ENCODE measurements around the gene GNG7.

Gene GNG7

DNA sequence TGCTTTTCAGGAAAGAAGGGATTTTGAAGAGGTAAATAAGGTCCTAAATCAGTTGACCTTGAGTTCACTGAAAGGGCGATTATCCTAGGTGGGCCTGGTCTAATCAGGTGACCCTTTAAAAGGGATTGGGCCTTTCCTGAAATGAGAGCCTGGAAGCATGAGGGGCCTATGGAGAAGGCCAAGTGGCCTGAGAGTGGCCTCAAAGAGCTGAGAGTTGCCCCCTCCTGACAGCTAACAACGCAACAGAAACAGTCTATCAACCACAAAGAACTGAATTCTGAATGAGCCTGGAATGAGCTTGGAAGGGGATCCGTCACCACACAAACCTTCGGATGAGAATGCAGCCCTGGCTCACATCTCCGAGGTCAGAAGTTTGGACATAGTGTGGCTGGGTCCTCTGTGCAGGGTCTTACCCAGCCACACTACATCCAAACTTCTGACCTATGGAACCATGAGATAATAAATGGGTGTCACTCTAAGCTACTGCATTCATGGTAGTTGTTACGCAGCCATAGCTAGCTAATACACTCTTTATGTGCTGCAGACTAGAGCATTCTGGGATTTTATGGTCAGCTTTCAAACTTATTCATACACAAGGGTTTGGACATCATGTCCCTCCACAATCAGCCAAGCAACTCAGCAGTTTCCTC is 72.0 kb downstream of the GNG7 start:
- no peaks in the 10 kb centered on the region for H3K9me2 ChIP-seq (replicated peaks; ENCODE audit: low read depth, low read length)
- H3K9me3 ChIP-seq (ENCODE audit: insufficient read depth, low read depth, low read length), result peaks cover 7% of the 10 kb centered on the region; the same call in 1 of the 2 replicates
- no peaks in the 10 kb centered on the region for H3K27me3 ChIP-seq (ENCODE audit: insufficient read depth, low read length, poor library complexity, severe bottlenecking)
- H3K4me1 ChIP-seq (ENCODE audit: insufficient read depth, low read length, poor library complexity, severe bottlenecking), result peaks cover 17% of the 10 kb centered on the region
- H3K4me3 ChIP-seq (ENCODE audit: low read length, poor library complexity, severe bottlenecking), result no peak overlapping the region
- no peaks in the 10 kb centered on the region for H4K20me1 ChIP-seq (ENCODE audit: insufficient read depth, low read length, poor library complexity, severe bottlenecking)
- H3F3A ChIP-seq (ENCODE audit: low read depth), result no peaks in the 10 kb centered on the region
- TF ChIP-seq EZH2phosphoT487 (IDR thresholded peaks at IDR 0.05; ENCODE audit: borderline replicate concordance), result no peak
- TF ChIP-seq, protein P1, sequence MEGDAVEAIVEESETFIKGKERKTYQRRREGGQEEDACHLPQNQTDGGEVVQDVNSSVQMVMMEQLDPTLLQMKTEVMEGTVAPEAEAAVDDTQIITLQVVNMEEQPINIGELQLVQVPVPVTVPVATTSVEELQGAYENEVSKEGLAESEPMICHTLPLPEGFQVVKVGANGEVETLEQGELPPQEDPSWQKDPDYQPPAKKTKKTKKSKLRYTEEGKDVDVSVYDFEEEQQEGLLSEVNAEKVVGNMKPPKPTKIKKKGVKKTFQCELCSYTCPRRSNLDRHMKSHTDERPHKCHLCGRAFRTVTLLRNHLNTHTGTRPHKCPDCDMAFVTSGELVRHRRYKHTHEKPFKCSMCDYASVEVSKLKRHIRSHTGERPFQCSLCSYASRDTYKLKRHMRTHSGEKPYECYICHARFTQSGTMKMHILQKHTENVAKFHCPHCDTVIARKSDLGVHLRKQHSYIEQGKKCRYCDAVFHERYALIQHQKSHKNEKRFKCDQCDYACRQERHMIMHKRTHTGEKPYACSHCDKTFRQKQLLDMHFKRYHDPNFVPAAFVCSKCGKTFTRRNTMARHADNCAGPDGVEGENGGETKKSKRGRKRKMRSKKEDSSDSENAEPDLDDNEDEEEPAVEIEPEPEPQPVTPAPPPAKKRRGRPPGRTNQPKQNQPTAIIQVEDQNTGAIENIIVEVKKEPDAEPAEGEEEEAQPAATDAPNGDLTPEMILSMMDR (conservative IDR thresholded peaks at IDR 0.05; ENCODE audit: low read length), result no peak
- H3K79me2 ChIP-seq (ENCODE audit: insufficient read depth, low read length), result no peaks in the 10 kb centered on the region
- no peaks in the 10 kb centered on the region for H3K36me3 ChIP-seq (ENCODE audit: insufficient read depth, low read length)
- H3K4me2 ChIP-seq (ENCODE audit: low read depth, low read length, poor library complexity, severe bottlenecking), result no peak overlapping the region
- H2AFZ ChIP-seq (ENCODE audit: low read length), result no peak overlapping the region
- no peak overlapping the region for H3K9ac ChIP-seq (ENCODE audit: low read depth, low read length, poor library complexity, severe bottlenecking)

DNA sequence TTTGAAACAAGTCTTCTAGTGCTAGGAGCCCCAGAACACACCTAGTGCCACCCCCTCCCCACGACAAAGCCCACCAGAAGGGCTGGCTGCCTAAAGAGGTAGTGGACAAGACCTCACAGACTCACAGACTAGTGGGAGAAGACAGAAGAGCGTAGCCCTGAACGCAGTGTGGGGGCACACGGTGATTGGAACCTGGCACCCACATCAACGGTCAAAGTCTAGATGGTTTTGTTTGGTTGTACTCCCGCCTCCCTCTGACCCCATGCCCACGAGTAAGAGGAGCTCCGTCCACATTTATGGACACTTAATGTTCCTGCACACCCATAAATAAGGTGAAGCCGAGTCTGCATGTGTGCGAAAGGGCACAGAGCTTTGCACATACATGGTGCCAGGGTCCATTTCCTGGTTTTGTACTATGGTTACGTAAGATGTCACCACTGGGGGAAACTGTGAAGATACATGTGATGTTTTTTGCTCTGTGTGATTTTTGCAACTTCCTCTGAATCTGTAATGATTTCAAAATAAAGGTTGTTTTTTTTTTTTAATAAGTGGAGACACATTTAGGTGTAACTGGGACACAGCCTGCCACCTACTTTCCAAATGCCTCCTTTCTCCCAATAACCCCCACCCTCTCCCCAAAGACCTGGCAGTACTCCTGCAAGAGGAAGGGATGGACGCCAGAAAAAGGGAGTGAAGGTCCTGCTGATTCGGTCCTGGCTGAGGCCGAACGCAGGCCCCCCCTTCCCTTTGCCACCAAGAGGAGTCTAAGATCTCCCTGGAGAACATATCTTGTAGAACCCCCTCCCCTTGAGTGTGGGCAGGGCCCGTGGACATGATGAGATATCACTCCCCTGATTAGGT is 72.8 kb downstream of the GNG7 start:
- Histone ChIP-seq H3K79me2 (ENCODE audit: insufficient read depth, low read length) (no peaks in the 10 kb centered on the region), H3K27me3 (ENCODE audit: insufficient read depth, low read length, poor library complexity, severe bottlenecking) (no peaks in the 10 kb centered on the region), H2AFZ (ENCODE audit: low read length) (no peak overlapping the region), H3K4me2 (ENCODE audit: low read depth, low read length, poor library complexity, severe bottlenecking) (no peak overlapping the region), H3F3A (ENCODE audit: low read depth) (no peaks in the 10 kb centered on the region), H3K4me1 (ENCODE audit: insufficient read depth, low read length, poor library complexity, severe bottlenecking) (peaks cover 24% of the 10 kb centered on the region), H3K4me3 (ENCODE audit: low read length, poor library complexity, severe bottlenecking) (no peak overlapping the region), H3K36me3 (ENCODE audit: insufficient read depth, low read length) (no peaks in the 10 kb centered on the region), H4K20me1 (ENCODE audit: insufficient read depth, low read length, poor library complexity, severe bottlenecking) (no peaks in the 10 kb centered on the region), H3K9me3 (ENCODE audit: insufficient read depth, low read depth, low read length) (peaks cover 7% of the 10 kb centered on the region; the same call in 1 of the 2 replicates), H3K9ac (ENCODE audit: low read depth, low read length, poor library complexity, severe bottlenecking) (no peak overlapping the region), H3K9me2 (replicated peaks; ENCODE audit: low read depth, low read length) (no peaks in the 10 kb centered on the region)
- TF ChIP-seq, protein P1 (conservative IDR thresholded peaks at IDR 0.05; ENCODE audit: low read length), result no peak
- no peak for TF ChIP-seq EZH2phosphoT487 (IDR thresholded peaks at IDR 0.05; ENCODE audit: borderline replicate concordance)

DNA sequence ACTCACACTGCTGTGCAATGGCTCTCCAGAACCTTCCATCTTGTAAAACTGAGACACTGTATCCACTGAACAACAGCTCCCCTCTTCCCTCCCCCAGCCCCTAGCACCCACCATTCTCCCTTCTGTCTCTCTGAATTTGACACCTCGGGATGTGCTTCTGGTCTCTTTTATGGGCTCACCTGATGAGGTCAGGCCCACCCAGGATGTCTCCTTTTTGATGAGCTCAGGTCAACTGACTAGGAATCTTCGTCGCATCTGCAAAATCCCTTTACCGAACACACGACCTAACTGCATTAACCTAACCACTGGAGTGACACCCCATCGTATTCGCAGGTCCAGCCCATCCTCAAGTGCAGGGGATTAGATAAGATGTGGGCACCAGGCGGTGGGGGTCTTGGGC is 73.9 kb downstream of the GNG7 start:
- Histone ChIP-seq H3K4me1 (ENCODE audit: insufficient read depth, low read length, poor library complexity, severe bottlenecking) (peaks cover 28% of the 10 kb centered on the region), H3F3A (ENCODE audit: low read depth) (no peaks in the 10 kb centered on the region), H3K27me3 (ENCODE audit: insufficient read depth, low read length, poor library complexity, severe bottlenecking) (no peaks in the 10 kb centered on the region), H3K4me3 (ENCODE audit: low read length, poor library complexity, severe bottlenecking) (no peak overlapping the region), H3K9ac (ENCODE audit: low read depth, low read length, poor library complexity, severe bottlenecking) (no peak overlapping the region), H3K9me3 (ENCODE audit: insufficient read depth, low read depth, low read length) (peaks cover 7% of the 10 kb centered on the region; the same call in 1 of the 2 replicates), H4K20me1 (ENCODE audit: insufficient read depth, low read length, poor library complexity, severe bottlenecking) (no peaks in the 10 kb centered on the region), H3K36me3 (ENCODE audit: insufficient read depth, low read length) (no peaks in the 10 kb centered on the region), H3K79me2 (ENCODE audit: insufficient read depth, low read length) (no peaks in the 10 kb centered on the region), H2AFZ (ENCODE audit: low read length) (no peak overlapping the region), H3K4me2 (ENCODE audit: low read depth, low read length, poor library complexity, severe bottlenecking) (no peak overlapping the region), H3K9me2 (replicated peaks; ENCODE audit: low read depth, low read length) (no peaks in the 10 kb centered on the region)
- TF ChIP-seq EZH2phosphoT487 (IDR thresholded peaks at IDR 0.05; ENCODE audit: borderline replicate concordance), result no peak
- TF ChIP-seq, protein P1 (conservative IDR thresholded peaks at IDR 0.05; ENCODE audit: low read length), result no peak
